OCI-LY3 (cell line): ENCODE measurements around the gene PPIL1.

Source experiments
- CTCF ChIP-seq: fragments of 200-600, 300-600 bp; sonication (generic); IDR thresholded peaks from 2 replicates; pipeline ENCODE4 v1.5.1; 2014; ENCODE audit warnings: antibody characterized with exemption, low read length, low read depth
- EZH2phosphoT487 ChIP-seq: fragments of 200-600 bp; shearing (Covaris generic); IDR thresholded peaks from 2 replicates; pipeline ENCODE4 v1.6.1; 2018; ENCODE audit warnings: antibody characterized with exemption, mixed run types, low read depth

DNA sequence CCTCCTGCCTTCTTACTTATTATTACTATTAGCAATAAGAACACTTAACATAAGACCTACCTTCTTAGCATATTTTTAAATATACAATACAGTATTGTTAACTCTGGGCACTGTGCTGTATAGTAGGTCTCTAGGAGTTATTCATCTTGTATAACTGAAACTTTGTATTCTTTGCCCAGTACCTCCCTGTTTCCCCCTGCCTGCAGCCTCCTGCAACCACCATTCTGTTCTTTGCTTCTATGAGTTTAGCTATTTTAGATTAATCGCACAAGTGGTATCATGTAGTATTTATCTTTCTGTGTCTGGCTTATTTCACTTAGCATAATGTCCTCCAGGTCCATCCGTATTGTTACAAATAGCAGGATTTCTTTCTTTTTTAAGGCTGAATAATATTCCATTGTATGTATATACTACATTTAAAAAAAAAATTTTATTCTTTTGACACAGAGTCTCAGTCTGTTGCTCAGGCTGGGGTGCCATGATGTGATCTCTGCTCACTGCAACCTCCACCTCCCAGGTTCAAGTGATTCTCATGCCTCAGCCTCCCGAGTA lies 15.6 kb upstream of the PPIL1 start:
- TF ChIP-seq CTCF (no peak), EZH2phosphoT487 (no peak)
